Kidney epithelial cell (primary cell): Measurements from ENCODE around the gene UGT2A1. TPM values are rescaled to one million over a fixed set of nuclear protein-coding genes. Genes with fewer than 3 reads are reported as not detected.

Experiments used
- DNase-seq: peaks from one replicate; pipeline ENCODE4 v3.0.0-alpha.2; 2010; ENCODE audit warnings: low read depth
- H3K27me3 ChIP-seq: 2 replicates; pipeline ENCODE4 v1.6.0; 2011; ENCODE audit warnings: low read length; ENCODE audit not compliant: control insufficient read depth, insufficient read depth
- H3K36me3 ChIP-seq: 2 replicates; pipeline ENCODE4 v1.5.1; 2011; ENCODE audit warnings: low read length; ENCODE audit not compliant: control insufficient read depth, insufficient read depth
- H3K4me3 ChIP-seq: 2 replicates; pipeline ENCODE4 v1.5.1; 2011; ENCODE audit warnings: low read depth, mild to moderate bottlenecking, control low read depth, low read length
- total RNA-seq: library from RNA; depleted of rRNA; stranded (reverse); fragments of >200 nt; gene quantifications from 2 replicates; pipeline ENCODE4 v1.2.3, GENCODE V29; 2015
- TF ChIP-seq, protein P1 (sequence below): IDR thresholded peaks from 2 replicates; pipeline ENCODE4 v1.5.1; 2011; ENCODE audit warnings: mild to moderate bottlenecking, moderate library complexity, low read length, control low read depth, inconsistent platforms; ENCODE audit not compliant: insufficient read depth, poor library complexity, severe bottlenecking

The UGT2A1 gene
- total RNA-seq, 1 donor from 2014 or later = not detected

- Histone ChIP-seq H3K27me3 (no peaks in the 10 kb centered on the region), H3K36me3 (no peaks in the 10 kb centered on the region), H3K4me3 (no peak overlapping the region)
- DNase-seq = no peak
- TF ChIP-seq, protein P1, sequence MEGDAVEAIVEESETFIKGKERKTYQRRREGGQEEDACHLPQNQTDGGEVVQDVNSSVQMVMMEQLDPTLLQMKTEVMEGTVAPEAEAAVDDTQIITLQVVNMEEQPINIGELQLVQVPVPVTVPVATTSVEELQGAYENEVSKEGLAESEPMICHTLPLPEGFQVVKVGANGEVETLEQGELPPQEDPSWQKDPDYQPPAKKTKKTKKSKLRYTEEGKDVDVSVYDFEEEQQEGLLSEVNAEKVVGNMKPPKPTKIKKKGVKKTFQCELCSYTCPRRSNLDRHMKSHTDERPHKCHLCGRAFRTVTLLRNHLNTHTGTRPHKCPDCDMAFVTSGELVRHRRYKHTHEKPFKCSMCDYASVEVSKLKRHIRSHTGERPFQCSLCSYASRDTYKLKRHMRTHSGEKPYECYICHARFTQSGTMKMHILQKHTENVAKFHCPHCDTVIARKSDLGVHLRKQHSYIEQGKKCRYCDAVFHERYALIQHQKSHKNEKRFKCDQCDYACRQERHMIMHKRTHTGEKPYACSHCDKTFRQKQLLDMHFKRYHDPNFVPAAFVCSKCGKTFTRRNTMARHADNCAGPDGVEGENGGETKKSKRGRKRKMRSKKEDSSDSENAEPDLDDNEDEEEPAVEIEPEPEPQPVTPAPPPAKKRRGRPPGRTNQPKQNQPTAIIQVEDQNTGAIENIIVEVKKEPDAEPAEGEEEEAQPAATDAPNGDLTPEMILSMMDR = no peak
Observed at GRCh38 chr4:69583543-69583942, 69.5 kb downstream of the UGT2A1 start.

- Histone ChIP-seq H3K27me3 (no peaks in the 10 kb centered on the region), H3K36me3 (no peaks in the 10 kb centered on the region), H3K4me3 (no peak overlapping the region)
- DNase-seq = no peak
- TF ChIP-seq, protein P1 = no peak
Observed at GRCh38 chr4:69577245-69577644, 75.8 kb downstream of the UGT2A1 start.

- TF ChIP-seq, protein P1 = no peak
- no peaks in the 10 kb centered on the region for H3K27me3 ChIP-seq
- no peaks in the 10 kb centered on the region for H3K36me3 ChIP-seq
- no peak overlapping the region for H3K4me3 ChIP-seq
- DNase-seq = no peak
Observed at GRCh38 chr4:69576251-69576877, 76.7 kb downstream of the UGT2A1 start.

- no peak for DNase-seq
- H3K36me3 ChIP-seq = no peaks in the 10 kb centered on the region
- TF ChIP-seq, protein P1 = no peak
- H3K27me3 ChIP-seq = no peaks in the 10 kb centered on the region
- no peak overlapping the region for H3K4me3 ChIP-seq
Observed at GRCh38 chr4:69568787-69569186, 84.3 kb downstream of the UGT2A1 start.

- H3K4me3 ChIP-seq = no peak overlapping the region
- no peaks in the 10 kb centered on the region for H3K27me3 ChIP-seq
- no peak for DNase-seq
- H3K36me3 ChIP-seq = no peaks in the 10 kb centered on the region
- TF ChIP-seq, protein P1 = no peak
Observed at GRCh38 chr4:69563424-69563823, 89.6 kb downstream of the UGT2A1 start.

DNA sequence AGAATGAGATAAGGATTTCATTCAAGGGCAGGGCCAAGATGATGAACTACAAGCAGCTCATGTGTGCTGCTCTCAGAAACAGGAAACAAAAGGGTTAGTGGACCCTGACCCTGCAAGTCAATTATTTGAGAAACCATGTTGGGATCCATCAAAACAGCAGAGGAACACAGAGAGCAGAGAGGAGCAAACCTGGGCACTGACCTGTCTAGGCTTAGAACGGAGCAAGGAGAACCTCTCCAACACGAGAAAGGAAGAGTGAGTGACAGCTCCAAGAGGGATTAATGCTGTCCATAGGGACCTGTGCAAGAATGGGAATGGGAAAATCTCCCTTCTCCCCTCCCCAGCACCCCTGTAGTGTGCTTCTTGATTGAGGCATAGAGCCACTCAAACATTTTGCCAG, 103.4 kb downstream of the UGT2A1 start:
- H3K4me3 ChIP-seq = no peak overlapping the region
- no peaks in the 10 kb centered on the region for H3K36me3 ChIP-seq
- DNase-seq = no peak
- TF ChIP-seq, protein P1 = no peak
- H3K27me3 ChIP-seq = no peaks in the 10 kb centered on the region
